GM19025 (cell line): ENCODE measurements around the gene SLC25A5.
A peak's percentile ranks its signal among the peaks of the same experiment; 100 is the strongest.
"Not testable (repeated sequence)": the region's sequence is repeated elsewhere in the genome, so short reads cannot be mapped to it uniquely, and the experiment has no call there.

Source experiments
- ATAC-seq: cut with Tn5 transposase; IDR thresholded peaks from one replicate; pipeline ENCODE4 v1.9.1; 2021; ENCODE audit warnings: mild to moderate bottlenecking, low read depth, moderate library complexity; ENCODE audit not compliant: unreplicated experiment

The SLC25A5 gene

DNA sequence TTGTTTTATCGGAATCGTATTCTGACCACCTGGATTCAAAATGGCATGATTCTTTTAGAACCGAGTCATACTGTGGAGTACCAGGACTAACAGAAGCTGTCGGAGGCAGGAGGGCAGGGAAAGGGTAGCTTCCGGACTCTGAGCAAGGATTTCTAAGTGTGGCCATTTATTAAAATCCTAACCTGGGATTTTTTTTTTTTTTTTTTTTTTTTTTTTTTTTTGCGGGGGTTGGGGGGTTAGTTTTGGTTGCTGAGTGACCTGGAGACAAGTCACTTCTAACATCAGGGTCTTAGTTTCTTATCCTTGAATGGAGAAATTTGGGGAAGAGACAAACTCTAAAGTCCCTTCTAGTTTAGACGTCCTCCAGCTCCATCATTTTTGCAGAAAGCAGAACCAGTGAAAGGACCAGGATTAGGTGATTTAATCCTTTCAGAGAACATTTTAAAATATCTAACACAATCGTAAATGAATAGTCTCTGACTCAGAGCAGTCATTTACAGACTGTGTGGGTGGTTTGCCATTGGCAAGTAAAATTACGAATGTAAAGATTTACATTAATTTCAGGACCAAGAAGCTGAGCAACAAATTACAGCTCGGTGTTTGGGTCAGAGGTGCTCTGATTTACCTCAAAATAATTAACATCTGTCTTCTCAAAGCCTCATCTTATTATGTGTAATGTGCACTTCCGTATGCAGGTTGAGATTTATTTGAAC lies 7.3 kb downstream of the SLC25A5 start:
- no peak for ATAC-seq

DNA sequence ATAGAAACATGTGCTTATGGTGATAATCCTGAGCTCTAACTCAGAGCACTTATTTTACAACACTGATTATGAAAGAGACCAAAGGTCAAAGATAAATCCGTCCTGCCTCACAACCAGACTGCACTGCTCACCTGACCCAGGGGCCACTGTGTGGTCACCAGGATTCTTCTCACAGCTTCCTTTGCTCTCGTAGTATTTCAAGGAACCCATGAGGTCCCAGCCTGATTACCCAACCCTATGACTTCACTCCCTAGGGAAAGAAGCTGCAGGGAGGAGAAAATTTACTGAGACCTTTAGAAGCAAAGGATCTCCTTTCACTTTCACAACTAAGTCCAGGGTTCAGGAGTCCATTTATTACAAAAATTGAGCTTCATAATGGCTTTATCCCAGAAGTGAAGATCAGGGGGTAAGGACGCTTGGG lies 9.6 kb downstream of the SLC25A5 start:
- no peak for ATAC-seq

DNA sequence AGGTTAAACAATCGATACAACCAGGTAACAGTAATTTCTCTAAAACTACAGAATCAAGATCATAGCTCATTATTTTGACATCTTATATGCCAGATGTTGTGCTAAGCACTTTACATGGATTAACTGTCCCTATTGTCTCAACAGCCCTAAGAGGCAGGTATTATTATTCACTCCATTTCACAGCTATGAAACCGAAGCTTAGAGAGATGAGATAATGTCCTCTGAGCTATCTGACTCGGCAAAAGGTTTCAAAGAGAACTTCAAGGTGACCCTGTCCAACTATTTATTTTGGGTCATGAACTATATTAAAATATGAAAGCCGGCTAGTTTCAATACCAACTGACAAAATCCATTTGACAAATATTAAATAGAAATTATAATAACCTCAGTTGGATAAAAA lies 10.3 kb downstream of the SLC25A5 start:
- no peak for ATAC-seq

- ATAC-seq = no peak
Observed at GRCh38 chrX:119479845-119480244, 11.6 kb downstream of the SLC25A5 start.

GRCh38 chrX:119481323-119481801 lies 13.1 kb downstream of the SLC25A5 start:
- no peak for ATAC-seq

DNA sequence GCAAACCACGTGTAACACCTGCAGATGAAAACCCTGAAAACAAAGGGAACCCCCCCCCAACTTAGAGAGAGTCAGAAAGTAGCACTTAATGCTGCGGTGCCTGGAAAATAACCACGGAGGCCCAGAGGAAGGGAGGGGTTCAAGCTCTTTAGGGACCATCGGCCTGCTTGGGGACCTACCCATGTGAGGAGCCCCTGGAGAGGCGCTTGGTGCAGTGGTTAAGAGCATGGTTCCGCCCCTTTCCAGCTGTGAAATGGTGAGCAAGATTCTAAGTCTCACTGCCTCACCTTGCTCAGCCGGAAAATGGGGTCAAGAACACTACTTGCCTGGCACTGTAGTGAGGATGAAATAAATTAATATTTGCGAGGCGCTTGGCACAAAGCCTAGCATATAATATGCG lies 13.8 kb downstream of the SLC25A5 start:
- peak; percentile 16 for ATAC-seq

DNA sequence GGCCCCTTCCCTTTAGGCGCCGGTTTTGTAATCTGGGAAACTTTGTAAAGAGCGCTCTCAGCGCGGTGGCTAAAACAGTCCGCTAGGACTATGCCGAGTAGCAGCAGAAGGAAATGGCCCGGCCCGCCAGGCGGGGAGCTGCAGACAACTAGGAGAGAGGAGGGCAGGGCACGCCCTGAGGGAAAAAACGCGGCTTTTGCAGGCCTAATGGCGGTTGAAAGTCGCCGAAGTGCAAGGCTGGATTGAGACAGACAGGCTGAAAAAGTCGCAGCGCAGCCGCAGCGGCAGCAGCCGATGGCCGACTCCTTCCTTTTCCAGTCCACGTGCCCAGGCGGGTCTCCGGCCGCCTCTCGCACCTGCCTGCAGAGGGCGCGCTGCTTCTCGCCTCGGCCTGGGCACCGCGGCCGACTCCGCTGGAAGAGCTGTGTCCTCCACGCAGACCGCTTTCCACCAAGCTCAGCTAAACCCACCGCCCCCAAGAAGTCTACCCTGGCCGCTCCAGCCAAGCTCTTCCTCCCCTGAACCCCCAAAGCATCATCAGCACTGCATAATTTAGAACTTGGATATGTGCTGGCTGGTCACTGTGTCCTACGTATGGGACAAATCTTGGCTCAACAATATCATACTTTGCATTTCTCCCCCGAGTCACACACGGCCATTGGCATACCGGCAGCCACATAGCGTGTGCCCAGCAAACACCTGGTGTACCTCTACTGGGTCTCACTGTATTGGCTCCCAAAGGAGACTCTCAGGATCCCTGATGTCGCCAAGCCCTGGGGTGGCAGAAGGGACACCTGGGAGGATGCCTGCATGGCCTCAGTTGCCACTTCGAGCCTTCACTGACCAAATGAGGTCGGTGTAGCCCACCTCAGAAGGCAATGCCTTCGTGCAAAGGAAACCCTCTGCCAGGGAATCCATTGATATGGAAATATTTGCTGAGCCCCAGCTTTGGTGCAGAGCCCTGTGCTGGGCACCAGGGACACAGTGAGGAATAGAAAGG lies 14.5 kb downstream of the SLC25A5 start:
- peak; percentile 81 for ATAC-seq

GRCh38 chrX:119486745-119487144 lies 18.5 kb downstream of the SLC25A5 start:
- no peak for ATAC-seq

GRCh38 chrX:119487766-119488165 lies 19.5 kb downstream of the SLC25A5 start:
- not testable (repeated sequence) for ATAC-seq

- no peak for ATAC-seq
Observed at GRCh38 chrX:119488749-119489148, 20.5 kb downstream of the SLC25A5 start.

DNA sequence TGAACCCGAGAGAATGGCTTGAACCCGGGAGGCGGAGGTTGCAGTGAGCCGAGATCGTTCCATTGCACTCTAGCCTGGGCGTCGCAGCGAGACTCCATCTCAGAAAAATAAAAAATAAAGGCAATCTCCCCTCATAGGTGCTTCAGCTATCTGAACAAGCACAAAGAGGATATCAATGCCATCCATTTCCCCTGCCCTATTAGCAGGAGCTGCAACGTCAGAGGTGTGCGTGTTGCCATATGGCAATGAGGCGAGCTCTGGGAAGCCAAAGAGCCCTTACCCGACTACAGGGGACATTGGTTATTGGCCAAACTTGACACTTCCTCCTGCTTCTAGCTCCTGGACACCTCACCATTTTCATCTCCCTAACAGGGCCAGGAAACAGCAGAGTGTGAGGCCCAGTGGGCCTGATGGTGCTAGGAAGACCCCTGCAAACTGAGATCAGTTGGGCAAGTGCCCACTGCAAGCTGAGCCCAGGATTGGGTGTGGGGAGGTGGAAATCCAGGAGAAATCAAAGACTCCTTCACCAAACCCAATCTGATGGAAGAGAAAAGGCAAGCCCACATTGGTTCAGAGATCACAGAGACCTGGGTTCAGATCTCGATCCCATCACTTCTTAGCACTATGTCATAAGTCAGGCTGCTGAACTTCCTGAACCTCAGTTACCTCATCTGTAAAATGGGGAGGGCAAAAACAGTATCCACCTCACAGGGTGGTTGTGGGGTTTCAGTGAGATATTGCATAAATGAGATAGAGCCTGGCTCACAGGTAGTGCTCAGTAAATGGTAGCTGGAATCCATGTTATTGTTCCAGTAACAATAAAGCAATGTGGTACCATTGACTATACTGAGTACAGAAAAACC lies 21.2 kb downstream of the SLC25A5 start:
- no peak for ATAC-seq

DNA sequence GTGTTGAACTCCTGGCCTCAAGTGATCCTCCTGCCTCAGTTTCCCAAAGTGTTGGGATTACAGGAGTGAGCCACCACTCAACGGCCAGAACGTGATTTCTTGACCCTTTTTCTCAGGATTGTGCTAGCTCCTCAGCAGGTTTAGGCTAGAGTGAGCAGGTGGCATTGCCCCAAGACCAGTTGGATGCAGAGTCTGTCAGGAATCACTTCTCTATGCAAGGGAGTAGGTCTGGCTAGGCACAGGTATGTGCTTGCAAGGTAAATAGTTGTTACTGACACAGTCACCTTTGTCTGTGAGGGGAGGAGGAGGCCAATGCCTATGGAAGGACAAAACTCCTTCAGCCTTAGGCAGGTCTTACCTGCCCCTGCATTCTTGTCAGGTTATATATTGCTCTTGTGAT lies 24.2 kb downstream of the SLC25A5 start:
- no peak for ATAC-seq

GRCh38 chrX:119493851-119494495 lies 25.7 kb downstream of the SLC25A5 start:
- not testable (repeated sequence) for ATAC-seq

- ATAC-seq = no peak
Observed at GRCh38 chrX:119495734-119496726, 27.8 kb downstream of the SLC25A5 start.

GRCh38 chrX:119497185-119497584 lies 28.9 kb downstream of the SLC25A5 start:
- no peak for ATAC-seq

- ATAC-seq = no peak
Observed at GRCh38 chrX:119500061-119500800, 32.0 kb downstream of the SLC25A5 start.

DNA sequence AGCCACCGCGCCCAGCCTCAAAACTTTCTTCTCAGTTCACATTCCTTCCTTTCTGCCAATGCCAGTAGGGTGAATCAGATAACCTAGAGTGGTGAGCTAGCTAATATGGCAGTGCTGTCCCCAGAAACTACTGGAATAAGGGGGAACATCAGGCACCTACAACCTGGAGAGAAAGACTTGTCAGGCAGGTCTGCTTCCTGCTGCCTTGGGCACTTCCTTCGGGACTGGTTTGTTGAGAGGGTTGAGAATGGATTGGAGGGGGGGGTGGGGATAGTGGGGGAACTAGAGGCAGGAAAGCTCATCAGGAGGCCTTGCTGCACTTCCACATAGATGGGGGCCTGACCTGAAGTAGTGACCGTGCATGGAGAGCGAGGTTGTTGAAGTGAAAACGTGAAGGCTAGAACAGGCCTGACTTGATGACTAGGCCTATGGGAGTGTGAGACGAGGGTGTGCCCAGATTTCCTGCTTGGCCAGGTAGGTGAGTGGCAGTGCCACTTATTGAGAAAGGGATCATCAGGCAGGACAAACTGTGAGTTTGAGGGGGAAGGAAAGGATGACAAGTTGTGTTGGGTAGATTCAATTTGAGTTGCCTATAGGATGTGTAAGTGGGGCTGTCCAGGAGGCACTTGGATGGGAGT lies 33.4 kb downstream of the SLC25A5 start:
- ATAC-seq = no peak
